GM23338 (cell line): ENCODE measurements around the gene GPATCH11. TPM values are rescaled to one million over a fixed set of nuclear protein-coding genes. Genes with fewer than 3 reads are reported as not detected.

Experiments used
- ATAC-seq: fragments of 200-7000 bp; cut with Tn5 transposase; 3 replicates; pipeline ENCODE4 v1.9.1; 2020
- DNase-seq: peaks from one replicate; pipeline ENCODE4 v3.0.0-alpha.2; 2015; ENCODE audit warnings: low spot score
- H2AFZ ChIP-seq: fragments of 200-600 bp; sonication (generic); 2 replicates; pipeline ENCODE4 v1.8.0; 2016; ENCODE audit warnings: antibody characterized with exemption, mild to moderate bottlenecking, moderate library complexity
- H3F3A ChIP-seq: fragments of 200-600 bp; sonication (generic); replicated peaks from 2 replicates; pipeline ENCODE4 v1.8.0; 2017; ENCODE audit warnings: antibody characterized with exemption, mixed run types, low read depth
- H3K27ac ChIP-seq: fragments of 200-600 bp; sonication (generic); 2 replicates; pipeline ENCODE4 v1.6.1; 2016; ENCODE audit warnings: low read depth
- H3K27me3 ChIP-seq: fragments of 200-600 bp; sonication (generic); 2 replicates; pipeline ENCODE4 v1.8.0; 2016; ENCODE audit warnings: mild to moderate bottlenecking, mixed run types, moderate library complexity; ENCODE audit not compliant: insufficient read depth
- H3K36me3 ChIP-seq: fragments of 200-600 bp; sonication (generic); 2 replicates; pipeline ENCODE4 v1.8.0; 2016; ENCODE audit warnings: mild to moderate bottlenecking; ENCODE audit not compliant: insufficient read depth
- H3K4me1 ChIP-seq: fragments of 200-600 bp; sonication (generic); 2 replicates; pipeline ENCODE4 v1.8.0; 2016; ENCODE audit warnings: mild to moderate bottlenecking, moderate library complexity; ENCODE audit not compliant: insufficient read depth
- H3K4me2 ChIP-seq: fragments of 200-600 bp; sonication (generic); 2 replicates; pipeline ENCODE4 v1.7.1; 2017; ENCODE audit warnings: mixed run types
- H3K4me3 ChIP-seq: fragments of 200-600 bp; sonication (generic); 2 replicates; pipeline ENCODE4 v1.6.1; 2016; ENCODE audit warnings: mixed run types
- H3K79me2 ChIP-seq: fragments of 200-600 bp; sonication (generic); replicated peaks from 2 replicates; pipeline ENCODE4 v1.8.0; 2017; ENCODE audit warnings: mild to moderate bottlenecking; ENCODE audit not compliant: insufficient read depth
- H3K9me2 ChIP-seq: fragments of 200-600 bp; sonication (generic); 2 replicates; pipeline ENCODE4 v1.8.0; 2017; ENCODE audit not compliant: insufficient read depth
- H4K20me1 ChIP-seq: fragments of 200-600 bp; sonication (generic); replicated peaks from 2 replicates; pipeline ENCODE4 v1.8.0; 2017; ENCODE audit warnings: mild to moderate bottlenecking; ENCODE audit not compliant: insufficient read depth
- H3K27ac Mint-ChIP-seq: 2 replicates; pipeline ENCODE4 v1.8.0; 2020; ENCODE audit warnings: inconsistent platforms, mild to moderate bottlenecking, moderate library complexity, mixed read lengths
- H3K27me3 Mint-ChIP-seq: 3 replicates; pipeline ENCODE4 v1.8.0; 2022; ENCODE audit warnings: low read depth, mild to moderate bottlenecking, moderate library complexity, mixed read lengths, inconsistent platforms; ENCODE audit not compliant: insufficient read depth, poor library complexity
- H3K36me3 Mint-ChIP-seq: 3 replicates; pipeline ENCODE4 v1.8.0; 2021; ENCODE audit warnings: low read depth, mild to moderate bottlenecking, inconsistent platforms, moderate library complexity, mixed read lengths
- H3K4me1 Mint-ChIP-seq: 3 replicates; pipeline ENCODE4 v1.8.0; 2020; ENCODE audit warnings: mild to moderate bottlenecking, inconsistent platforms, mixed read lengths
- H3K4me3 Mint-ChIP-seq: 3 replicates; pipeline ENCODE4 v1.8.0; 2021; ENCODE audit warnings: moderate library complexity, mild to moderate bottlenecking, inconsistent platforms, mixed read lengths
- H3K9me3 Mint-ChIP-seq: 3 replicates; pipeline ENCODE4 v1.8.0; 2020; ENCODE audit warnings: moderate library complexity, mild to moderate bottlenecking, inconsistent platforms, mixed read lengths
- CREB1 ChIP-seq: fragments of 250-450 bp; sonication (Bioruptor Pico); IDR thresholded peaks from 2 replicates; pipeline ENCODE4 v1.5.0; 2020; ENCODE audit warnings: low read depth, mild to moderate bottlenecking, moderate library complexity
- CTCF ChIP-seq, 2 experiments: fragments of 200-600 bp in 1 of 2; sonication (generic) in 1 of 2; conservative IDR thresholded peaks; 2 replicates each; pipeline versions ENCODE4 v1.5.1 to v1.6.1; 2016 to 2017; ENCODE audit warnings: antibody characterized with exemption in 2 of 2, low read depth in 2 of 2, mild to moderate bottlenecking in 2 of 2, moderate library complexity in 1 of 2
- ETS1 ChIP-seq: IDR thresholded peaks from 2 replicates; pipeline ENCODE4 v1.6.1; 2016; ENCODE audit warnings: antibody characterized with exemption
- EZH2 ChIP-seq: fragments of 200-600 bp; sonication (generic); IDR thresholded peaks from one replicate; pipeline ENCODE4 v1.8.0; 2017; ENCODE audit warnings: antibody characterized with exemption, mild to moderate bottlenecking, low read depth; ENCODE audit not compliant: unreplicated experiment
- EZH2phosphoT487 ChIP-seq: fragments of 200-600 bp; sonication (generic); IDR thresholded peaks from one replicate; pipeline ENCODE4 v1.8.1; 2018; ENCODE audit warnings: antibody characterized with exemption; ENCODE audit not compliant: unreplicated experiment
- JUNB ChIP-seq: IDR thresholded peaks from one replicate; pipeline ENCODE4 v1.6.1; 2016; ENCODE audit warnings: antibody characterized with exemption; ENCODE audit not compliant: unreplicated experiment
- NANOG ChIP-seq: IDR thresholded peaks from 2 replicates; pipeline ENCODE4 v1.6.1; 2016; ENCODE audit warnings: antibody characterized with exemption, borderline replicate concordance
- POLR2AphosphoS5 ChIP-seq: IDR thresholded peaks from 2 replicates; pipeline ENCODE4 v1.6.1; 2016; ENCODE audit warnings: antibody characterized with exemption, low read depth
- REST ChIP-seq: IDR thresholded peaks from one replicate; pipeline ENCODE4 v1.6.1; 2018; ENCODE audit warnings: antibody characterized with exemption; ENCODE audit not compliant: unreplicated experiment
- STAT1 ChIP-seq: IDR thresholded peaks from one replicate; pipeline ENCODE4 v1.6.1; 2016; ENCODE audit warnings: antibody characterized with exemption; ENCODE audit not compliant: unreplicated experiment
- ZNF114 ChIP-seq: fragments of 250-450 bp; sonication (Bioruptor Pico); IDR thresholded peaks from 2 replicates; pipeline ENCODE4 v1.5.0; 2020; ENCODE audit warnings: mild to moderate bottlenecking, moderate library complexity
- ZNF331 ChIP-seq: fragments of 250-450 bp; sonication (Bioruptor Pico); IDR thresholded peaks from 2 replicates; pipeline ENCODE4 v1.5.0; 2020; ENCODE audit warnings: low read depth, mild to moderate bottlenecking, moderate library complexity
- ZNF462 ChIP-seq: fragments of 250-450 bp; sonication (Bioruptor Pico); IDR thresholded peaks from 2 replicates; pipeline ENCODE4 v1.5.0; 2020; ENCODE audit warnings: mild to moderate bottlenecking, moderate library complexity
- polyA plus RNA-seq: library from polyadenylated mRNA; unstranded; fragments of >200 nt; fragmentation: Nextera tagmentation; extraction: Ambion mirVana; gene quantifications from 2 replicates; pipeline ENCODE4 v1.2.1, GENCODE V29; 2016
- total RNA-seq: library from RNA; depleted of rRNA; stranded (reverse); fragments of >200 nt; shearing (Covaris generic); gene quantifications from 2 replicates; pipeline ENCODE4 v1.2.3, GENCODE V29; 2014

Gene GPATCH11
- total and polyA plus RNA-seq, 2 experiments from 2014 or later = 3.5 to 8.0 TPM

- Mint-ChIP-seq H3K27me3 (no peaks in the 10 kb centered on the region), H3K36me3 (peaks cover 39% of the 10 kb centered on the region), H3K9me3 (no peaks in the 10 kb centered on the region), H3K4me1 (peaks cover 9% of the 10 kb centered on the region; the same call in 2 of the 3 replicates), H3K27ac (no peak overlapping the region), H3K4me3 (no peak overlapping the region)
- Histone ChIP-seq H3K4me1 (peaks cover 2% of the 10 kb centered on the region), H4K20me1 (no peaks in the 10 kb centered on the region), H3K4me3 (no peak overlapping the region), H3K4me2 (no peak overlapping the region), H3K36me3 (peaks cover 28% of the 10 kb centered on the region), H3F3A (no peaks in the 10 kb centered on the region), H2AFZ (no peak overlapping the region), H3K9me2 (no peaks in the 10 kb centered on the region), H3K27ac (no peak overlapping the region), H3K79me2 (peaks cover 23% of the 10 kb centered on the region), H3K27me3 (no peaks in the 10 kb centered on the region)
- DNase-seq (no peak), ATAC-seq (no peak)
- TF ChIP-seq EZH2phosphoT487 = no peak
- no peak for TF ChIP-seq REST
- TF ChIP-seq STAT1 = no peak
- no peak for TF ChIP-seq CREB1
- no peak for TF ChIP-seq EZH2
- no peak for TF ChIP-seq ETS1
- TF ChIP-seq JUNB = no peak
- TF ChIP-seq CTCF (conservative IDR thresholded peaks at IDR 0.05; ENCODE audit: low read depth in 2 of 2) = no peak
- no peak for TF ChIP-seq NANOG
- no peak for TF ChIP-seq ZNF462 (CRISPR knock-in tag)
- no peak for TF ChIP-seq ZNF331 (CRISPR knock-in tag)
- TF ChIP-seq POLR2AphosphoS5 = no peak
- no peak for TF ChIP-seq ZNF114 (CRISPR knock-in tag)
Measured at GRCh38 chr2:37146062-37146461, 61.7 kb downstream of the GPATCH11 start.
